UCSD-AML1 (cell line): ENCODE data around the gene SLA2.
"Not testable (repeated sequence)": the region's sequence is repeated elsewhere in the genome, so short reads cannot be mapped to it uniquely, and the experiment has no call there.

Experiments
- DNase-seq: peaks from one replicate; lab custom pipeline; 2025; ENCODE audit not compliant: unreplicated experiment; lab: John Stamatoyannopoulos, UW

The SLA2 gene

GRCh38 chr20:36611625-36612024, 34.4 kb downstream of the SLA2 start:
- no peak for DNase-seq

- not testable (repeated sequence) for DNase-seq
Observed at GRCh38 chr20:36608388-36608728, 37.6 kb downstream of the SLA2 start.

- no peak for DNase-seq
Observed at GRCh38 chr20:36607586-36608387, 38.2 kb downstream of the SLA2 start.

GRCh38 chr20:36606158-36607066, 39.6 kb downstream of the SLA2 start:
- peak; percentile 56 for DNase-seq

GRCh38 chr20:36605399-36606157, 40.4 kb downstream of the SLA2 start, which contains the start of gene RAB5IF:
Gene RAB5IF, plus strand, starts transcription at chr20:36605779. Its CDS starts 173 bp downstream, at chr20:36605952.
- DNase-seq, result peak; percentile 99

- no peak for DNase-seq
Observed at GRCh38 chr20:36604952-36605398, 41.0 kb downstream of the SLA2 start.

- DNase-seq, result no peak
Observed at GRCh38 chr20:36601540-36601939, 44.5 kb downstream of the SLA2 start.

GRCh38 chr20:36599912-36600345, 46.1 kb downstream of the SLA2 start:
- DNase-seq, result no peak

- DNase-seq, result no peak
Observed at GRCh38 chr20:36593347-36593929, 52.6 kb downstream of the SLA2 start.

- no peak for DNase-seq
Observed at GRCh38 chr20:36591854-36592641, 53.9 kb downstream of the SLA2 start.

- no peak for DNase-seq
Observed at GRCh38 chr20:36591281-36591680, 54.7 kb downstream of the SLA2 start.

- DNase-seq, result no peak
Observed at GRCh38 chr20:36587388-36588070, 58.5 kb downstream of the SLA2 start.

- no peak for DNase-seq
Observed at GRCh38 chr20:36585410-36586125, 60.4 kb downstream of the SLA2 start.

GRCh38 chr20:36584018-36584481, 61.9 kb downstream of the SLA2 start:
- DNase-seq, result no peak

GRCh38 chr20:36582821-36583220, 63.2 kb downstream of the SLA2 start:
- no peak for DNase-seq

GRCh38 chr20:36582322-36582721, 63.7 kb downstream of the SLA2 start:
- no peak for DNase-seq

GRCh38 chr20:36579996-36580545, 65.9 kb downstream of the SLA2 start:
- no peak for DNase-seq

- DNase-seq, result no peak
Observed at GRCh38 chr20:36578356-36579041, 67.5 kb downstream of the SLA2 start.
